Measurements from ENCODE around the gene PPFIBP2. TPM values are rescaled to one million over a fixed set of nuclear protein-coding genes. Genes with fewer than 3 reads are reported as not detected.

PPFIBP2 gene
- total RNA-seq, 1 experiment from 2014 or later, result 5.7 TPM

DNA sequence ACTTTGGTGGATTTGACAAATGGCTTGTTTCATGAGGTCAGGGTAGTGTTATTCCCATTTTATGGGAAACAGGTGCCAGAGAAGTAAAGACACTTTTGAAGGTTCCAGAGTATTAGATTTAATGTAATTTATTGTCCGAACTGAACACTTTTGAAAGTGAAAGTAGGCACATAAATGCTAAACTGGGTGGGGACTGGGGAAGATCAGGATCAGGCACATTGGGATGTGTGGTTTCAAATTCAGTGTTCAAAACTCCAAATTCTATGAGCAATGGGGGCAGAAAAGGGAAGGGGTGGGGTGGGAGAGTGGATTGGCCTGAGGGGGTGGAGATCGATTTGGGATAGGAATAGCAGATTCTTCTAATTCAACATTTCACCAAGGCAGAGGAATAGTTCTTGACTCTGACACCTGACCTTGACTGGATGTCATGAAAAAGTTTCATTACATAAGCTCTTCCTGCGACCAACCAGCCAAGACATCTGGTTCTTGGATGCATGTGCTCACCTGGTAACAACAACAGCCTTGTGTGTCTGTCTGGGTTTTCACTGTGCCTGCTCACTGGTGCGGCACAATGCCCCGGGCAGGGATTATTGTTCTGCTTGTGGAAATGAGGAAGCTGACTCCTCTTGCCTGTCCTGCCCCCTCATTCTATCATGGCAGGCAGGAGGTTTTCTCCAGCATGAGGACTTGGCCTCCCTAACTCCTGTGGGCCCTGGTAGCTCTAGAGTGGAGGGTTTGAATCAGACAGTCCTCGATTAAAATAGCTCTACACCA lies 10.8 kb downstream of the PPFIBP2 start:
- Histone ChIP-seq H3K4me3 (ENCODE audit: low read depth, low read length, poor library complexity, severe bottlenecking) (no peak overlapping the region), H3K27me3 (replicated peaks; ENCODE audit: insufficient read depth, low read depth, low read length, poor library complexity) (no peaks in the 10 kb centered on the region), H3K9me3 (ENCODE audit: low read depth, low read length, poor library complexity, severe bottlenecking) (no peaks in the 10 kb centered on the region), H3K36me3 (ENCODE audit: insufficient read depth, low read length, poor library complexity, severe bottlenecking) (no peaks in the 10 kb centered on the region), H3K4me1 (ENCODE audit: insufficient read depth, low read length, poor library complexity, severe bottlenecking) (no peaks in the 10 kb centered on the region), H3K27ac (ENCODE audit: low read depth, low read length, poor library complexity, severe bottlenecking) (no peak overlapping the region)
- intact Hi-C loops (cut with micrococcal nuclease; ENCODE audit: unreplicated experiment), result no loop called here
- DNase-seq (ENCODE audit: low spot score), result no peak
- ChIA-PET CTCF (no interaction called here), POLR2A (ENCODE audit: low non-redundant PET) (no interaction called here)
- TF ChIP-seq EZH2 (IDR thresholded peaks at IDR 0.05; ENCODE audit: borderline replicate concordance, low read depth, low read length, poor library complexity, severe bottlenecking), result no peak
- no peak for TF ChIP-seq CTCF (conservative IDR thresholded peaks at IDR 0.05; ENCODE audit: low read depth, low read length)
- BruUV-seq (replicated peaks), result no TSS peak

- DNase-seq (ENCODE audit: low spot score), result no peak
- POLR2A ChIA-PET (ENCODE audit: low non-redundant PET), result no interaction called here
- H3K4me1 ChIP-seq (ENCODE audit: insufficient read depth, low read length, poor library complexity, severe bottlenecking), result no peaks in the 10 kb centered on the region
- TF ChIP-seq EZH2 (IDR thresholded peaks at IDR 0.05; ENCODE audit: borderline replicate concordance, low read depth, low read length, poor library complexity, severe bottlenecking) (no peak), CTCF (conservative IDR thresholded peaks at IDR 0.05; ENCODE audit: low read depth, low read length) (no peak)
- BruUV-seq (replicated peaks), result no TSS peak
- intact Hi-C loops (cut with micrococcal nuclease; ENCODE audit: unreplicated experiment), result no loop called here
- H3K9me3 ChIP-seq (ENCODE audit: low read depth, low read length, poor library complexity, severe bottlenecking), result no peaks in the 10 kb centered on the region
- CTCF ChIA-PET, result no interaction called here
- no peaks in the 10 kb centered on the region for H3K27me3 ChIP-seq (replicated peaks; ENCODE audit: insufficient read depth, low read depth, low read length, poor library complexity)
- H3K36me3 ChIP-seq (ENCODE audit: insufficient read depth, low read length, poor library complexity, severe bottlenecking), result no peaks in the 10 kb centered on the region
- H3K4me3 ChIP-seq (ENCODE audit: low read depth, low read length, poor library complexity, severe bottlenecking), result no peak overlapping the region
- H3K27ac ChIP-seq (ENCODE audit: low read depth, low read length, poor library complexity, severe bottlenecking), result no peak overlapping the region
Observed at GRCh38 chr11:7525424-7525823, 11.6 kb downstream of the PPFIBP2 start.

- no peak for TF ChIP-seq EZH2 (IDR thresholded peaks at IDR 0.05; ENCODE audit: borderline replicate concordance, low read depth, low read length, poor library complexity, severe bottlenecking)
- TF ChIP-seq CTCF (conservative IDR thresholded peaks at IDR 0.05; ENCODE audit: low read depth, low read length), result no peak
- intact Hi-C loops (cut with micrococcal nuclease; ENCODE audit: unreplicated experiment), result no loop called here
- ChIA-PET POLR2A (ENCODE audit: low non-redundant PET) (no interaction called here), CTCF (no interaction called here)
- DNase-seq (ENCODE audit: low spot score), result no peak
- H3K4me3 ChIP-seq (ENCODE audit: low read depth, low read length, poor library complexity, severe bottlenecking), result no peak overlapping the region
- no TSS peak for BruUV-seq (replicated peaks)
- H3K27ac ChIP-seq (ENCODE audit: low read depth, low read length, poor library complexity, severe bottlenecking), result no peak overlapping the region
- no peaks in the 10 kb centered on the region for H3K9me3 ChIP-seq (ENCODE audit: low read depth, low read length, poor library complexity, severe bottlenecking)
- no peaks in the 10 kb centered on the region for H3K36me3 ChIP-seq (ENCODE audit: insufficient read depth, low read length, poor library complexity, severe bottlenecking)
- no peaks in the 10 kb centered on the region for H3K27me3 ChIP-seq (replicated peaks; ENCODE audit: insufficient read depth, low read depth, low read length, poor library complexity)
- H3K4me1 ChIP-seq (ENCODE audit: insufficient read depth, low read length, poor library complexity, severe bottlenecking), result no peaks in the 10 kb centered on the region
Observed at GRCh38 chr11:7527029-7527428, 13.2 kb downstream of the PPFIBP2 start.
